ENCODE measurements around the gene GNG7.
"Not testable (repeated sequence)": the region's sequence is repeated elsewhere in the genome, so short reads cannot be mapped to it uniquely, and the experiment has no call there.

The GNG7 gene

GRCh38 chr19:2483484-2484151 lies 218.9 kb downstream of the GNG7 start:
- no peak for DNase-seq (ENCODE audit: low read depth)

GRCh38 chr19:2483084-2483483 lies 219.4 kb downstream of the GNG7 start:
- no peak for DNase-seq (ENCODE audit: low read depth)

GRCh38 chr19:2482354-2483038 lies 220.0 kb downstream of the GNG7 start:
- DNase-seq (ENCODE audit: low read depth), result no peak

GRCh38 chr19:2481466-2481865 lies 221.0 kb downstream of the GNG7 start:
- no peak for DNase-seq (ENCODE audit: low read depth)

- DNase-seq (ENCODE audit: low read depth), result no peak
Observed at GRCh38 chr19:2479556-2480194, 222.8 kb downstream of the GNG7 start.

GRCh38 chr19:2478756-2479555 lies 223.5 kb downstream of the GNG7 start:
- DNase-seq (ENCODE audit: low read depth), result no peak

GRCh38 chr19:2478278-2478755 lies 224.2 kb downstream of the GNG7 start:
- no peak for DNase-seq (ENCODE audit: low read depth)

GRCh38 chr19:2477732-2478191 lies 224.7 kb downstream of the GNG7 start:
- DNase-seq (ENCODE audit: low read depth), result no peak

- DNase-seq (ENCODE audit: low read depth), result no peak
Observed at GRCh38 chr19:2477141-2477710, 225.3 kb downstream of the GNG7 start.

GRCh38 chr19:2476451-2477140 lies 225.9 kb downstream of the GNG7 start:
- peak; percentile 64 for DNase-seq (ENCODE audit: low read depth)

- peak; percentile 95 for DNase-seq (ENCODE audit: low read depth)
Observed at GRCh38 chr19:2475702-2476450, 226.6 kb downstream of the GNG7 start, which contains the start of gene GADD45B. TSS of gene GADD45B (plus strand) at chr19:2476127. CDS start at chr19:2476359, 232 bp downstream.

- DNase-seq (ENCODE audit: low read depth), result peak; percentile 60
Observed at GRCh38 chr19:2475018-2475701, 227.3 kb downstream of the GNG7 start.

- DNase-seq (ENCODE audit: low read depth), result peak; percentile 84
Observed at GRCh38 chr19:2474232-2475017, 228.1 kb downstream of the GNG7 start.

- not testable (repeated sequence) for DNase-seq (ENCODE audit: low read depth)
Observed at GRCh38 chr19:2469915-2470200, 232.6 kb downstream of the GNG7 start.

- DNase-seq (ENCODE audit: low read depth), result peak; percentile 32
Observed at GRCh38 chr19:2469102-2469914, 233.2 kb downstream of the GNG7 start.

GRCh38 chr19:2468596-2468995 lies 233.9 kb downstream of the GNG7 start:
- DNase-seq (ENCODE audit: low read depth), result no peak

- no peak for DNase-seq (ENCODE audit: low read depth)
Observed at GRCh38 chr19:2464389-2464788, 238.1 kb downstream of the GNG7 start.

GRCh38 chr19:2463694-2464093 lies 238.8 kb downstream of the GNG7 start:
- not testable (repeated sequence) for DNase-seq (ENCODE audit: low read depth)

All from activated T-cell treated with anti-CD3 and anti-CD28 coated beads for 24 hours (primary cell).